HL-60/S4 treated with phorbol 12-myristate 13-acetate at 8.2 ng/mL for 4 days and 3 days (cell line): ENCODE data around the gene LY6G6C.
"Not testable (repeated sequence)": the region's sequence is repeated elsewhere in the genome, so short reads cannot be mapped to it uniquely, and the experiment has no call there.

Experiments
- in situ Hi-C: fragments of 300-500 bp; cut with MboI; formaldehyde crosslinking; loops from 2 replicates; pipeline ENCODE4 v1.15.0; 2022; ENCODE audit warnings: low sequenced_read_pairs

Gene LY6G6C

DNA sequence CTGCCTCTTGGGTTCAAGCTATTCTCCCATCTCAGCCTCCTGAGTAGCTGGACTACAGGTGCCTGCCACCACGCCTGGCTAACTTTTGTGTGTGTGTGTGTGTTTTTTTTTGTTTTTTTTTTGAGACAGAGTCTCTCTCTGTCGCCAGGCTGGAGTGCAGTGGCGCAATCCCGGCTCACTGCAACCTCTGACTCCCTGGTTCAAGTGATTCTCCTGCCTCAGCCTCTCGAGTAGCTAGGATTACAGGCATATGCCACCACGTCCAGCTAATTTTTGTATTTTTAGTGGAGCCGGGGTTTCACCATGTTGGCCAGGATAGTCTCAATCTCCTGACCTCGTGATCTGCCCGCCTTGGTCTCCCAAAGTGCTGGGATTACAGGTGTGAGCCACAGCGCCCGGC lies 12.4 kb downstream of the LY6G6C start:
- in situ Hi-C loops: not testable (repeated sequence)

GRCh38 chr6:31708224-31708623 lies 13.3 kb downstream of the LY6G6C start:
- in situ Hi-C loops: no loop called here

DNA sequence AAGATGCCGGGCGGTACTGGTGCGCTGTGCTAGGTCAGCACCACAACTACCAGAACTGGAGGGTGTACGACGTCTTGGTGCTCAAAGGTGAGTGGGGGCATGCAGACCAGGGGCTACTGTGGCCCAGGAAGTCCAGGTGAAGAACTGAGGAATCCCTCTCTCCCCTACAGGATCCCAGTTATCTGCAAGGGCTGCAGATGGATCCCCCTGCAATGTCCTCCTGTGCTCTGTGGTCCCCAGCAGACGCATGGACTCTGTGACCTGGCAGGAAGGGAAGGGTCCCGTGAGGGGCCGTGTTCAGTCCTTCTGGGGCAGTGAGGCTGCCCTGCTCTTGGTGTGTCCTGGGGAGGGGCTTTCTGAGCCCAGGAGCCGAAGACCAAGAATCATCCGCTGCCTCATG lies 13.8 kb downstream of the LY6G6C start:
- in situ Hi-C loops: no loop called here

GRCh38 chr6:31706599-31706998 lies 14.9 kb downstream of the LY6G6C start, which contains the start of gene LY6G6F:
Gene LY6G6F, plus strand, starts transcription at chr6:31706866. Its CDS starts 41 bp downstream, at chr6:31706907.
- in situ Hi-C loops: no loop called here

GRCh38 chr6:31705931-31706330 lies 15.6 kb downstream of the LY6G6C start:
- in situ Hi-C loops: no loop called here

DNA sequence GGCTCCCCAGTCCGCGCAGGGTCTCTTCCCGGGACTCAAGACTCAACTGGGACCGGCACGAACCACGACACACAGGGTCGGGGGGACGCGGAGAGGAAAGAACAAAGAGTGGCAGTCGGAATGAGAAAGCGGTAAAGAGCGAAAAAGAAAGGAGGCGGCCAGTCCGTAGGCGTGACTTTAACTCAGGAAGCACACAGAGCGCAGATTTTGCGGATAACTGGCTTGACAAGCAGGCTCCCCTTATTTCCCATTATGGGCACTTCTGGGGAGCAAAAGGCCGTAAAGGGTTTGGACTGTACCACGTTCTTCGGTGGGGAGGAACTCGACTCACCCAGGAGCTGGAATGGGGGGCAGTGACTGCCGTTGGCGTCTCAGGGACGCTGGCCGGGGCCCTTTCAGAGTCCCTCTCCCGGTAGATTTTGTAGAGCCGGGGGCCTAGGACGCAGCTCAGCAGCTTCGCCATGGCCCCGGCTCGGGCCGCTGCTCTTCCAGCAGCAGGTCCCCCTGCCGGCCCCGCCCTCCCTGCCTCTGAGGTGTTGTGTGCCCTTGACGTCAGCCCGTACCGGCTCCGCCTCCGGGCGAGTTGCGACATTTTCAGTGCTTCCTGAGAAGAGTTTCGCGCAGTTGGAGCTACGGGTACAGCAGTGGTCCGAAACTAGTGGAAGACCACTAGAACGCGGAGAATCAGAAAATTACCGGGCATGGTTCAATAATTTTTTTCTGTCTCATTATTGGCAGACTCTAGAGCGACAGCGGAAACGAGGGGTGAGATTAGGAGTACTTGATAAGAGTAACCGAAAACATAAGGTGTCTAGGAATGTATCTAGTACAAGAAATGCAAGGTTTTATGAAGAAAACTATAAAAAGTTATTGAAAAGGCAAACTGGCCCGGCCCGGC lies 18.5 kb downstream of the LY6G6C start, which contains the start of gene ABHD16A:
Gene ABHD16A (minus strand): TSS at position 506 of the 898 bp plus-strand sequence. CDS start 43 bp downstream, at position 463.
- in situ Hi-C loops: no loop called here

DNA sequence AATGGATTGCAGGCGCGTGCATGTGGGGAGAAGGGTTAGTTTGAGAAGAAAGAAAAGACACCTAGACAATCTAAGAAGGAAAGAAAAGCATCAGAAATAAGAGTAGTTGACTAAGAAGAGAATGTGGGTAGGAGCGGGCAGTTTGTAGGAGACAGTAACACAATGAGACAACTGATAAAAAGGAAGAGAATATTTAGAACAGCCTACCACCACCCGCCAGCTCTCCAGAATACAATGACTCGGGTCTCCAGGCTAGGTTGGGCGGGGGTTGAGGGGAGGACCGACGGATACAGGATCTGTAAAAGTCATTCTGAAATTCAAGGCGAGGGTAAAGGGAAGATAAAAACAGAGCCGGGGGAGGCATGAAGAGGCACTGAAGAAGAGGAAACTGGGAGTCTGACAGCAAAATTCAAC lies 19.1 kb downstream of the LY6G6C start:
- in situ Hi-C loops: no loop called here

GRCh38 chr6:31701666-31702404 lies 19.7 kb downstream of the LY6G6C start:
- in situ Hi-C loops: no loop called here

GRCh38 chr6:31700740-31701401 lies 20.7 kb downstream of the LY6G6C start:
- in situ Hi-C loops: no loop called here

- in situ Hi-C loops: no loop called here
These were observed 24.0 kb downstream of the LY6G6C start for GRCh38 chr6:31697555-31697954.

DNA sequence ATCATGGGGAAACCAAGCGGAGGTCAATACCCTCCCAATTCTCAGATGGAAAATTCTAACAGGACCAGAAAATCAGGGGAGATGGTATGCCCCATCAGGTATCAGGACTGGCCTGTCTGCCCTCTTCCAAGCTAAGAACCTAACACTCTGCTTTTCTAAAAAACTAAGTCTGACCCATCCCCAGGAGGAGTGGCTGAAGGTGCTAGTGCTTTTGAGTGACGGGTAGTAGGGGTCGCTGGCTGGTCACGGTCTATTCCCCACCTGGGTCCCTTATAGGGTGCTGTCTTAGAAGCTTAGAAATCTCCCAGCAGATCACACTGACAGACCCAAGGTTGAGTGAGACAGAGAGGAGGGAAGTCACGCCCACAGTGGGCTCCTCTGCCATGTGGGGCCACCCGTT lies 28.0 kb downstream of the LY6G6C start:
- in situ Hi-C loops: no loop called here

- in situ Hi-C loops: no loop called here
These were observed 28.7 kb downstream of the LY6G6C start for GRCh38 chr6:31692886-31693285.

DNA sequence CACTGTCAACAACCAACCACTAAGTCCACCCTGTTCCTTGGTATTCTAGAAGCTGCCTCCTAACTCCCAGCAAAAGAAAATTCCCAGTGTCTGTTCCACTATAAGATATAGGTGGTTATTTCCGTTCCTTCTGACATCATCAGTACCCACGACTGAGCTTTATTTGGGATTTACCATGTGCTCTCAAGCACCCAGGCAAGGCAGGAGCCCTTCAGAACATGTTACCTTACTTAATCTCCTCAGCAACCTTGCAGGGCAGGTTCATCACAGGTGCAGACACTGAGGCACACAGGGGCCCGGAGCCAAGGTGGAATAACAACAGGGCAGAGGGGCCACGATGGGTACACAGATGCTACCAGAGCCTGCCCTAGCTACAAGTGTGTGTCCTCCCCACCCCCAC lies 29.2 kb downstream of the LY6G6C start:
- in situ Hi-C loops: no loop called here

DNA sequence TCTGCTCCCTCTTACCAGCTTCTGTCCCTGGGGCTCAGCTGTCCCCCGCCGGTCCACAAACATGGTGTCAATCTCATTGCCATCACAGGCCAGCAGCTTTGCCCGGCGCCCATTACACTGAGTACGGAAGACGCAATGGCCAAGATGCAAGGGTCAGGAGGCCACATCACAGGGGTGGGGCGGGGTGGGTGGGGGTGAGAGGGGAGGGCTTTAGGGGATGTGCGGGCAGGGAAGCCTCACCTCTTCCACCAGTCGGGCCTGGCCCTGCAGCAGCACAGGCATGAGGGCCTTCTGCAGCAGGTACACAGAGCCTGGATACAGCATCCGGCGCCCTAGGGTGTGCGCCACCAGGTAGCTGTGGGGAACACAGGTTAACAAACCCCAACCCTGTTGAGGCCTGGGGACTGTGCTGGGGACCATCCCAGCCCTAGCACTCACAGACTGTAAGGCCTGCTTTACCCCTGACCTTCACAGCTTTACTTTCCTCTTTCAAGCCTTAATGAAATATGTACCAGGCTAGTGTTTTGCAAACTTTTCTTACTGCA lies 29.9 kb downstream of the LY6G6C start:
- in situ Hi-C loops: no loop called here

- in situ Hi-C loops: no loop called here
These were observed 30.5 kb downstream of the LY6G6C start for GRCh38 chr6:31691078-31691463.

- in situ Hi-C loops: no loop called here
These were observed 31.1 kb downstream of the LY6G6C start for GRCh38 chr6:31690231-31691077.

- in situ Hi-C loops: loop anchor here (10.0 kb wide), 1 partner anchor 75 kb away; the partner anchor contains the start of gene SAPCD1
These were observed 32.1 kb downstream of the LY6G6C start for GRCh38 chr6:31689249-31690110.

DNA sequence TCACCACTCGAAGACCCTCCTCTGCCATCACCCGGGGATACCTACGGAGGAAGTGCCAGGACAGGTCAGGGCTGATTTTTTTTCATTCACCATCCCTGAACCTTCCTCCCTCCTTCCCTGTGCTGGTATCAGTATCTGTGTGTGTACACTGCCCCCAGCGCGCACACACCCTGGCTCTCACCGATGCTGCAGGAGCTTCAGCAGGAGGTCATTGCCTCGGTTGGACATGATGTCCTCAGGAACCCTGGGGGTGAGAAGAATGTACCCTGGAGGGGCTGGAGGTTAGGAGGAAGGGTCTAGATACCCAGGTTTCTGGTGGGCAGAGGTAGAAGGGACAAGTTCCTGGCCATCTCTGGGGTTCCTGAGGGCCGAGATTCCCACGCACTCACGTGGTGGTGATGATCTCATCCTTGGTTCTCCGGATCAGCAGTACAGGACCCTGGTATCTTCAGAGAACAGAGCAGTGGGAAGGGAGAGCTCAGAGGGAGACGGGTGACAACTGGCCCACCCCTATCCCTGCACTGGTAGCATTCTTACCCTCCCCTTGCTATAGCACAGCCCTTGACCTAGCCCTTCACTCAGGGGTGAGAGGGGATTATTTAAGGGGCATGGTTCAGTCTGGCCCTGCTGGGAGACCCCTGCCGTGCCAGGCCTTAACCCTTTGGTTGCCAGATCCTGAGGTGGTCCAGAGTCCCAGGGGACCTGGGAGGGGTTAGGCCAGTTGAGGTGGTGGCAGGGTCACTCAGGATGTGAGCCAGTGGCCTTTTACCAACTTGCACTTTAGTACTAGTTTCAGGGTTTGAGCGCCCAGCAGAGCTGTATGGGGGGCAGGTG lies 33.5 kb downstream of the LY6G6C start:
- in situ Hi-C loops: loop anchor here (10.0 kb wide), 1 partner anchor 77 kb away; the partner anchor contains the start of gene SAPCD1
